GM19455 (cell line): Measurements from ENCODE around the gene KRTAP10-6.
"Not testable (repeated sequence)": the region's sequence is repeated elsewhere in the genome, so short reads cannot be mapped to it uniquely, and the experiment has no call there.

Source experiments
- ATAC-seq: cut with Tn5 transposase; IDR thresholded peaks from one replicate; pipeline ENCODE4 v1.9.1; 2021; ENCODE audit not compliant: unreplicated experiment

KRTAP10-6 gene

DNA sequence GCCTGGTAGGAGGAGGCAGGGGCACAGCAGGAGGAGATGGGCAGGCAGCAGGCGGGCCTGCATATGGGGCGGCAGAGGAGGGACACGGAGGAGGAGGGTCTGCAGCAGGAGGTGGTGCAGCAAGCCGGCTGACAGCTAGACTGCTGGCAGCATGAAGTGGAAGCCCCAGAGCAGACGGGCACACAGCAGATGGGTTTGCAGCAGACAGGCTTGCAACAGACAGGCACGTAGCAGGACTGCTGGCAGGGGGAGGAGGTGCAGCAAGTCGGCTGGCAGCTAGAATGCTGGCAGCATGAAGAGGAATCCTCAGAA is 12.5 kb downstream of the KRTAP10-6 start:
- ATAC-seq, result no peak

DNA sequence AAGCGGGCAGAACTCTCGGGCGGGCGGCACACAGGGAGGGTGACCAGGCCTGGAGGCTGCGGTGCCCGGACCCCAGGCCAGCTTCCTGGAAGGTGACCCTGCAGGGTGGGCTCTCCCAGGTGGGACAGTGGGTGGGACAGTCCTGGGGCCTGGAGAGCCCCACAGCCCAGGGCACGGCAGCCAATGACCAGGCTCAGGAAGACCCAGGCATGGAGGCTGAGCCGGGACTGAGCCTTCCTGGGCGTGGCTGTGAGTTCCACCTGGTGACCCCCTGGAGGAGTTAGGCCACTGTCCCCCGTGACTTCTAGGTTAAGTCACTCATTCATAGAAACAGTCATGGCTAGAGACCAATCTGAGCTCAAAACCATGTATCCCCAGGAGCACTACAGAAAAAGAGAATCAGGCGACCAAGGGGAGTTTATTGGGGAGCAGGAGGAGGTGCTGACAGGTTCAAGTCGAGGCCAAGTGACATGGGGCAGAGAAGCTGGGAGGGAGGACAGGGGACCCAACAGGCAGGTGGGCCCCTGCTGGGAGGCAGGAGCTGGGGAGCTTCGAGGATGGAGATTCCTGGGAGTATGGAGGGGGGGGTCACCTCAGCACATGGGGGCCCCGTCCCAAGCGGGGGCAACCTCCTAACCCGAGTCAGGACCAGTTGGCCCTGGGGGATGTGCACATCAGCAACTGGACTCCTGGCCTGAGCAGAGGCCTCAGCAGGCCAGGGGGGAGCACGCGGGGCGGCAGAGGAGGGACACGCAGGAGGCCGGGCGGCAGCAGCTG is 13.1 kb downstream of the KRTAP10-6 start:
- no peak for ATAC-seq

DNA sequence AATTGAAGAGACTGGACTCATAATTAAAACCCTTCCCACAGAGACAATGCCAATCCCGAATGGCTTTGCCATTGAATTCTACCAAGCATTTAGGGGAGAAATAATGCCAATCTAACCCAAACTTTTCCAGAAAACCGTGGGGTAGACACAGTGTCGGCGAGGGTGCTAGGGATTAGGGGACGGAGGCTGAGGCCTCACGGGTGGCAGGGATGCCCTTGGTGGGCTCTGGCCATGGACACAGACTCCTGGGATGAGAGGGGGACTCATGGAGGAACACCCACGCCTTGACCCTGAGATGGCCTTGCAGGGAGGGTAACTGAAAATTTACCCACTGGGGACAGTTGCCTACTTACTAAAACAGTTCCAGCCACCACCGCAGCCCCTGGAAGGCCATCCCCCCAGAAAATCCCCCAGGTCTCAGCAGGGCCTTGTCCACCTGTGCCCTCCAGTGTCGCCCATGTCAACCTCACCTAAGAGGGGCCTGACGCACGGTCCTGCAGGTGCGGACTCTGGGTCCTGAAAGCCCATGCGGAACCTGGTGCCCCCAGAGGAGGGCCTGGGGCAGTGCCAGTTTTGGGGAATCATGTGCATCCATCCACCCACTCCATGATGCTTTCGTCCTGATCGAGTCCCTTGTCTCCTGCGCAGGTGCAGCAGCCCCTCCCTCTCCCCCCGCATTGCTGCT is 13.8 kb downstream of the KRTAP10-6 start:
- no peak for ATAC-seq

- ATAC-seq, result no peak
These were observed 16.3 kb downstream of the KRTAP10-6 start for GRCh38 chr21:44576025-44576420.

DNA sequence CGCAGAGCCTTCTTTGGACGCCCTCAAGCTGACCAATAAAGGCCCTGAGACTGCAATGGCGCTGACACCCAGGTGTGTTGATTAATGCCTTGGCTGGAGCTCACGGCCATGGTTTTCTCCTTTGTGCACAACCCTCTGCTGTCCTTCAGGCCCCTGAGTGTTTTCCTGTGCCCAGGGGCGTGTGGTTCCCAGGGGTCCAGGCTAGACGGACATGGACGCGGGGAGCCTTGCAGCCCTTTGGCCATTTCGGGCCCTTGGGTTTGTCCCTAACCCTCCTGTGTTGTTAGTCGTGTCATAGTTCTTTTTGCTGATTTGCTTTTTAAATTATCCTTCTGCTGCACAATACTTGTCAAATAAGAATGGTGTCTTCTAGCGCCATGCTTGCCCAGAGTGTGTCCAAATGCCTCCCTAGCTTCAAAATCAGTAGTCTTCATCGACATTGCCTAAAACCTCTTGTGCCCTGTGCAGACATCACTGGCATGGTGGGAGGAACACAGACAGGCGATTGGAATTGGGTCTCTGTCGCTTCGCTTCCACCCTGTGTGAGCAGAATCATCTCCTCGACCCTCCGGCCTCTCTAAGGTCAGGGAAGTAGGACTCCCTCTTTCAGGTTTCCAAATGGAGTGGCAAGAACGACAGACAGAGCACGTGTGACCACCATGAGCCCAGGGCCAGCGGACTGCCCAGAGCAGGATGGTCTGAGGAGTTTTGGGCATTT is 16.8 kb downstream of the KRTAP10-6 start:
- no peak for ATAC-seq

- ATAC-seq, result no peak
These were observed 17.6 kb downstream of the KRTAP10-6 start for GRCh38 chr21:44574457-44575306.

GRCh38 chr21:44573630-44574456 is 18.5 kb downstream of the KRTAP10-6 start, which contains the start of gene KRTAP10-4:
Gene KRTAP10-4, plus strand, starts transcription at chr21:44573729. Its CDS starts 30 bp downstream, at chr21:44573759.
- not testable (repeated sequence) for ATAC-seq

DNA sequence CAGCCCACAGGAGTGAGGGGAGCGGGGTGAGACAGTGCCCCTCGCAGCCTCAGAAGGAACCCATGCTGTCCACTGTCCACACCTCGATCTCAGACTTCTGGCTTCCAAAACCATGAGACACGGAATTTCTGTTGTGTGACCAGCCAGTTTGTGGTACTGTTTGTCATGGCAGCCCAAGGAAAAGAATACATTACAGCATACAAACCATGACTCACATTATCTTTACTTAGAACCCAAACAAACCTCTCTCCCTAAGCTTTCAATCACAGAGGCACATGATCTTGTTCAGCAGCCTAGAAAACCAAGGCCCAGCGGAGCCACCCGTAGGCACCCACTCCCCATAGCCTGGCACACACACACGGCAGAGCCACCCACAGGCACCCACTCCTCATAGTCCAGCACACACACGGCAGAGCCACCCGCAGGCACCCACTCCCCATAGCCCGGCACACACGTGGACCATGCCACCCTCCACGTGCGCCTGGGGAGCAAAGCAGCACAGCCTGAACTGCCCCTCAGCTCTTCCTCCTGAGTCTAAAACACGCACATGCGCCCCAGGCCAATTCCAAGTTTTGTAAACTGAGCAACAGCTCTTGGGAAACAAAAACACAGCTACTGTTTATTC is 19.2 kb downstream of the KRTAP10-6 start:
- ATAC-seq, result no peak

DNA sequence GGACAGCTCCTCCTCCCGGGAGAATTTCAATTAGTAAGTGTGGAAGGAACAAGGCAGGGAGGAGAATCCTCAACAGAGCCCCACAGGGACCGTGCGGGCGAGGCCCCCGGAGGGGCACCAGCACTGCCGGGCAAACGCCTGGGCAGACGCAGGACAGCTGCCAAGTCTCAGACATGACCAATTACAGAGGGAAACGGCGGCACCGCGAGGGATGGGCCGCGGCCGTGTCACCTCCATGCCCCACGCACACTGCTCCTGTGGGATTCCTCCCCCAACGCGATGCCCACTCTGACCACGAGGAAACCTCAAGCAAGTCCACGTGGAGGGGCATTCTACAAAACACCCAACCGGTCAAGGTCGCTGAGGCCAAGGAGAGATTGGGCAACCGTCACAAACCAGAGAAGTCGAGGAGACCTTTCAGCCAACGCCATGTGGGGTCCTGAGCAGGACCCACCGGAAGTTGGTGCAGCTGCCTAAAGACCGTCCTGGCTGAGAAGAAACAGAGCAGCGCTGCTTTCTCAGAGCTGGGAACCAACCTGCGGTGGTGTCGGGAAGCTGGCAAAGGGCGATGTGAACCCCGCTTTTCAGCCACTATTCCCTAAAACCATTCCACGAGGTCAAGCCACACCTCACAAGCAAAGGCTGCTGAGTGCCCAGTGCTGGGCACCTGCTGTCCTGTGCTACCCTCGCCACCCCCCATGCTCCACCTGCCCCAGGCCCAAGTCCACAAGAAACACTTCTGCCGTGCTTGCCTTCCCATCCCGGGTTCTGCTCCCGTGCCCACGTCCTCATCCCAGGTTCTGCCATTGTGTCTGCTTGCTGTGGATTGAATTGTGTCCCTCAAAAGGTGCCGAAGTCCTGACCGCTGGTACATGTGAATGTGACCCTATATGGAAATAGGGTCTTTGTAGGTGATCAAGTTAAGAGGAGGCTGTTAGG is 20.2 kb downstream of the KRTAP10-6 start:
- ATAC-seq, result no peak

DNA sequence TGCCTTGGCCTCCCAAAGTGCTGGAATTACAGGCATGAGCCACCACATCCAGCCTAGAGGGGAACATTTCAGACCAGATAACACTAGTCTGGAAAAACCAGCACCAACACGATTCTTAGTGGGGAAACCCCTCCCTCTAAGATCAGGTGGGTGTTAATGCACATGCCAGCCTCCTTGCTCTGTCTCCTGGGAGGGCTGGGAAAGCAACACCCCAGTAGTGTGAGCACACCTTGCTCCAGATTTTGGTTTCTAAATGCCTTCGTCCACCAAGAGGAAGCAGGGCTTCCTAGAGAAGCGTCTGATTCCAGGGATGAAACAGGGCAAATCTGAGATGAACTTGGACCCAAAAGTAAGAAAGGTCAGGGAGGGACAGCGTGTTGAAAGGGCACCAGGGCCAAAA is 21.0 kb downstream of the KRTAP10-6 start:
- ATAC-seq, result no peak

DNA sequence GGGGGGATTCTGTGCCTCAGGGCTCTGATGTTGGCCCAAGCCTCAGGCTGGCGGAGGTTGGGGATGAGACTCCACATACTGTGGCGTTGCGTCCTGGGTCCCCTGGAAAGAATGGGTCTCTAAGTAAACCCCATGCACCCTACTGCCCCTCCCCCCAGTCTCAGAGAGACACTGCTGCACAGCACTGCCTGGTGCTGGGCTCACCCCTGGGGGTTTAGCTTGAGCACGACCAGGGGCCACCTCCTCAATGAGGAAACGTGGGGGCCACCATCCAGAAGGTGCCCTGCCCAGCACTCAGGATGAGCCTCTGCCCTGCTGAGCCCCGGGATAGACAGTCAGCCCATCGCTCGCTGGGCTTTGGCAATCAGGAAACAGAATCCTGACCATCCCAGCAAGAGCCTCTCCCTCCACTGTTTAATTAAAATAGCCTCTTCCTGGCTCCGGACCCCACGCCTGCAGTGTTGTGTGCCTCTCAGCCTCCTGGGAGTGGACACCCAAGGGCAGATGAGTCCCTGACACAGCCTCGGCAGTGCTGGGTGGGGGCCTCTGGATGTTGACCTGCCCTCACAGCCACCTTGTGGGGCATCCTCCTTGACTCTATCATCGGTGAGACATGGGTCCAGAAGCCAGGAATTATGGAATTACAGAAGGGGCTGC is 22.3 kb downstream of the KRTAP10-6 start:
- ATAC-seq, result no peak

DNA sequence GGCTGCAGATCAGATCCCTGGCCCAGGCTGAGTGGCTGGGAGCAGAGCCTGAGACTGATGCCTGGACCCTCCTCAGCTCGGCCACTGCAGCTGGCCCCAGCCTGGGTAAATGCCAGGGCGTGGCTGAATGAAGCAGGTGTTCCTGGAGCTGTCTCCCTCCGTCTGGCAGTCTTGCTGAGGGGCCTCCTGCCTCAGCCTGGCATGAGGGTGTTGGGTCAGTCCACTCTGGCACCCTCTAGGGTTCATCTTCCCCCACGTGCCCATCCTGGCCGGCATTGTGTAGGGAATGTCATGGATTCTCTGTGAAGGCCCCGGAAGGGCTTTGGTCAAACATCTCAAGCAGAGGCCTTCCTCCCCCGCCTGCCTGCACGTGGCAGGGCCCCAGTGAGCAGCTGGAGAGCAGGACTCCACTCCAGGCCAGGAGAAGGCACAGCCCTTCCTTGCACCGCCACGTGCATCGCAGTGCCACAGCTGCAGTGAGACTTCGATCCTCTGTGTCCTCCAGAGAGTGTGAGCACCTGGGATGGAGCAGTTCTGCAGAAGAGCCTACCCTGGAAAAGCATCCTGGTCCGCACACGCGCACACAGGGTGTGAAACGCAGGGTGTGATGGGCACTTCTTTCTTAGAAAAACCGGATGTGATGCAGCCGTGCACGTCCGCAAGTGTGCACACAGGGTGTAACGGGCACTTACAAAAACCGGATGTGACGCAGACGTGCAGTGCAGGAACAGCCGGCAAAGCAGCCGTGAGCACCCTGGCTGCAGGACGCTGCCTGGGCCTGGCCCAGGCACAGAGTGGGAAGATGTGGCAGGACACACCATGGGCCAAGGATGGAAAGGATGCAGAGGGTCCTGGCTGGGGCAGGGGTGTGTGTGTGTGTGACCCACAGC is 23.4 kb downstream of the KRTAP10-6 start:
- no peak for ATAC-seq

GRCh38 chr21:44568261-44568660 is 24.0 kb downstream of the KRTAP10-6 start:
- ATAC-seq, result no peak

GRCh38 chr21:44567481-44568171 is 24.7 kb downstream of the KRTAP10-6 start:
- ATAC-seq, result no peak

- no peak for ATAC-seq
These were observed 25.9 kb downstream of the KRTAP10-6 start for GRCh38 chr21:44566403-44566802.

- ATAC-seq, result no peak
These were observed 27.3 kb downstream of the KRTAP10-6 start for GRCh38 chr21:44564886-44565598.
